HepG2 (cell line): Measurements from ENCODE around the gene RARA. TPM values are rescaled to one million over a fixed set of nuclear protein-coding genes. Genes with fewer than 3 reads are reported as not detected.

Source experiments
- DNMT1 ChIP-seq: sonication (generic); formaldehyde crosslinking; IDR thresholded peaks from 2 replicates; pipeline ENCODE4 v1.5.1; 2020; ENCODE audit warnings: mild to moderate bottlenecking, missing genetic modification reagents
- ELF4 ChIP-seq: sonication (generic); formaldehyde crosslinking; IDR thresholded peaks from 2 replicates; pipeline ENCODE4 v1.5.0; 2020; ENCODE audit warnings: missing genetic modification reagents, mild to moderate bottlenecking, moderate library complexity, borderline replicate concordance
- HCFC1 ChIP-seq: fragments of 150-350 bp; IDR thresholded peaks from 2 replicates; pipeline ENCODE4 v1.6.1; 2014; ENCODE audit warnings: low read depth, low read length
- HES4 ChIP-seq: sonication (generic); formaldehyde crosslinking; IDR thresholded peaks from 2 replicates; pipeline ENCODE4 v1.9.0; 2021; ENCODE audit warnings: mild to moderate bottlenecking, missing genetic modification reagents, borderline replicate concordance
- ISL2 ChIP-seq: sonication (generic); formaldehyde crosslinking; IDR thresholded peaks from 2 replicates; pipeline ENCODE4 v1.5.0; 2020; ENCODE audit warnings: missing genetic modification reagents
- KMT2B ChIP-seq: IDR thresholded peaks from 2 replicates; pipeline ENCODE4 v1.6.1; 2016; ENCODE audit warnings: missing genetic modification reagents, missing compliant biosample characterization
- MBNL3 ChIP-seq: fragments of 250-450 bp; sonication (Bioruptor Pico); conservative IDR thresholded peaks from 2 replicates; pipeline ENCODE4 v1.8.0; 2022; ENCODE audit warnings: mild to moderate bottlenecking, inconsistent platforms
- NBN ChIP-seq: fragments of 450-650 bp; conservative IDR thresholded peaks from 2 replicates; pipeline ENCODE4 v1.6.1; 2017
- PLRG1 ChIP-seq: fragments of 450-650 bp; conservative IDR thresholded peaks from 2 replicates; pipeline ENCODE4 v1.6.1; 2016
- SNAI1 ChIP-seq: sonication (generic); formaldehyde crosslinking; IDR thresholded peaks from 2 replicates; pipeline ENCODE4 v1.5.0; 2020; ENCODE audit warnings: mild to moderate bottlenecking, missing genetic modification reagents, borderline replicate concordance
- SPEN ChIP-seq: sonication (generic); formaldehyde crosslinking; IDR thresholded peaks from 2 replicates; pipeline ENCODE4 v1.5.1; 2020; ENCODE audit warnings: low read depth, mild to moderate bottlenecking, missing genetic modification reagents
- SRSF4 ChIP-seq: fragments of 200-400 bp; formaldehyde crosslinking; IDR thresholded peaks from one replicate; pipeline ENCODE4 v1.6.1; 2018; ENCODE audit warnings: mild to moderate bottlenecking, low read depth, low read length, moderate library complexity; ENCODE audit not compliant: poor library complexity, severe bottlenecking
- ZNF660 ChIP-seq: sonication (generic); formaldehyde crosslinking; IDR thresholded peaks from 2 replicates; pipeline ENCODE4 v1.5.1; 2020; ENCODE audit warnings: mild to moderate bottlenecking, low read depth, missing genetic modification reagents, borderline replicate concordance
- ZNF672 ChIP-seq: sonication (generic); formaldehyde crosslinking; IDR thresholded peaks from 2 replicates; pipeline ENCODE4 v1.8.1; 2022; ENCODE audit warnings: missing genetic modification reagents
- polyA plus RNA-seq, 8 experiments: library from polyadenylated mRNA; depleted of rRNA in 3 of 8; stranded (reverse) in 7 of 8; unstranded in 1 of 8; fragments of >200 nt; fragmentation: Illumina TruSeq in 4 of 8; extraction: Trizol in 4 of 8; gene quantifications; 2 replicates each; pipeline versions ENCODE4 v1.2.1 to v1.2.3, GENCODE V29; 2011 to 2016; ENCODE audit warnings: low read depth in 4 of 8, missing spikeins in 1 of 8, mixed read lengths in 1 of 8; ENCODE audit not compliant: insufficient read depth in 1 of 8
- total RNA-seq, 5 experiments: library from RNA; depleted of rRNA; stranded (reverse); fragments of >200 nt; fragmentation: Illumina TruSeq; extraction: Trizol; gene quantifications; 2 replicates each; pipeline ENCODE4 v1.2.3, GENCODE V29; 2016; ENCODE audit warnings: low read depth in 1 of 5
- TF ChIP-seq, protein P1 (sequence below): sonication (generic); formaldehyde crosslinking; IDR thresholded peaks from 2 replicates; pipeline ENCODE4 v1.5.0; 2020; ENCODE audit warnings: missing genetic modification reagents
- TF ChIP-seq, protein P2 (sequence below): sonication (generic); formaldehyde crosslinking; IDR thresholded peaks from 2 replicates; pipeline ENCODE4 v1.5.0; 2020; ENCODE audit warnings: mild to moderate bottlenecking, missing genetic modification reagents, borderline replicate concordance
- TF ChIP-seq, protein P3 (sequence below): sonication (generic); formaldehyde crosslinking; IDR thresholded peaks from 2 replicates; pipeline ENCODE4 v1.4.0; 2020; ENCODE audit warnings: missing genetic modification reagents, mild to moderate bottlenecking, borderline replicate concordance
- TF ChIP-seq, protein P4 (sequence below): fragments of 450-650 bp; IDR thresholded peaks from 2 replicates; pipeline ENCODE4 v1.6.1; 2016

The RARA gene
- total and polyA plus RNA-seq, 2 of the 13 experiments (the other 11 are each of a cell fraction or from before 2014, with no cell fraction given) = 6.4 to 8.6 TPM

DNA sequence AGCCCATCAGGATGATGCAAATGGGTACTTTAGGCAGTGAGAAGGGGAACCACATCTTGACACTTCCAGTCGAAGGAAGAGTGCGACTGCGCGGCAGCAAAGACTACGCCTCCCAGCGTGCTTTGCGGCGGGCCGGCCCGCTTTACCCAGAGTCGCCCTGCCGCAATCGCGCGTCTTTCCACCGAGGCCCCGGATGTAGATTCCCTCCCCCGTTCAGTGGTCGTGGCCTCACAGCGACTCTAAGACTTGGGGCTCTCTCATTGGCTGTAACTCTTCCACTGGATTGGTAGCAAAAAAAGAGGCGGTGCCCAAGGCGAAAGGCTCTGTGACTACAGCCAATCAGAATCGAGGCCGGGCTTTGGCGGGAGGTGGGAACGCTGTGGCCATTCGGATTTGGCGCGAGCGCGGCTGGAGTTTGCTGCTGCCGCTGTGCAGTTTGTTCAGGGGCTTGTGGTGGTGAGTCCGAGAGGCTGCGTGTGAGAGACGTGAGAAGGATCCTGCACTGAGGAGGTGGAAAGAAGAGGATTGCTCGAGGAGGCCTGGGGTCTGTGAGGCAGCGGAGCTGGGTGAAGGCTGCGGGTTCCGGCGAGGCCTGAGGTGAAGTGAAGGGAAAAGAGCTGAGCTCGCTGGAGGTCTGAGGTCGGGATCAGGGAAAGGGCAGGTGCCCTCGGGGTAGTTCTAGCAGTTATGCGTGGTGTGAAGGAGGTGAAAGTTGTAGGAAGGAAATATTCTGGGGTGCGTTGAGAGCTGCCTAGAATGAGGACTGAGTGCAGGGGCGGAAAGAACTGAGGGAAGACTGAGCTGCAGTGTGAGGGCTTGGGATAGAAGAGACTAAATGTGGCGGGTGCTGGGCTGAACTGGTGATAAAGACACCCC, 21.2 kb upstream of the RARA start, which contains the start of gene CDC6 (continued):
- TF ChIP-seq ZNF672 (CRISPR knock-in tag) = no peak
- peak; percentile 55; the same call in 1 of the 2 replicates for TF ChIP-seq ISL2 (CRISPR knock-in tag)
- TF ChIP-seq SPEN (CRISPR knock-in tag) = peak; percentile 94
- no peak for TF ChIP-seq ZNF660
- no peak; the same call in 1 of the 2 replicates for TF ChIP-seq HES4
- TF ChIP-seq, protein P1, sequence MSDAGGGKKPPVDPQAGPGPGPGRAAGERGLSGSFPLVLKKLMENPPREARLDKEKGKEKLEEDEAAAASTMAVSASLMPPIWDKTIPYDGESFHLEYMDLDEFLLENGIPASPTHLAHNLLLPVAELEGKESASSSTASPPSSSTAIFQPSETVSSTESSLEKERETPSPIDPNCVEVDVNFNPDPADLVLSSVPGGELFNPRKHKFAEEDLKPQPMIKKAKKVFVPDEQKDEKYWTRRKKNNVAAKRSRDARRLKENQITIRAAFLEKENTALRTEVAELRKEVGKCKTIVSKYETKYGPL (CRISPR knock-in tag) = 0 out of 2 replicates have a peak, but pooled peaks have one; percentile 21
- no peak for TF ChIP-seq PLRG1
- no peak for TF ChIP-seq SNAI1 (CRISPR knock-in tag)
- TF ChIP-seq KMT2B (CRISPR knock-in tag) = peak; percentile 88
- TF ChIP-seq, protein P2, sequence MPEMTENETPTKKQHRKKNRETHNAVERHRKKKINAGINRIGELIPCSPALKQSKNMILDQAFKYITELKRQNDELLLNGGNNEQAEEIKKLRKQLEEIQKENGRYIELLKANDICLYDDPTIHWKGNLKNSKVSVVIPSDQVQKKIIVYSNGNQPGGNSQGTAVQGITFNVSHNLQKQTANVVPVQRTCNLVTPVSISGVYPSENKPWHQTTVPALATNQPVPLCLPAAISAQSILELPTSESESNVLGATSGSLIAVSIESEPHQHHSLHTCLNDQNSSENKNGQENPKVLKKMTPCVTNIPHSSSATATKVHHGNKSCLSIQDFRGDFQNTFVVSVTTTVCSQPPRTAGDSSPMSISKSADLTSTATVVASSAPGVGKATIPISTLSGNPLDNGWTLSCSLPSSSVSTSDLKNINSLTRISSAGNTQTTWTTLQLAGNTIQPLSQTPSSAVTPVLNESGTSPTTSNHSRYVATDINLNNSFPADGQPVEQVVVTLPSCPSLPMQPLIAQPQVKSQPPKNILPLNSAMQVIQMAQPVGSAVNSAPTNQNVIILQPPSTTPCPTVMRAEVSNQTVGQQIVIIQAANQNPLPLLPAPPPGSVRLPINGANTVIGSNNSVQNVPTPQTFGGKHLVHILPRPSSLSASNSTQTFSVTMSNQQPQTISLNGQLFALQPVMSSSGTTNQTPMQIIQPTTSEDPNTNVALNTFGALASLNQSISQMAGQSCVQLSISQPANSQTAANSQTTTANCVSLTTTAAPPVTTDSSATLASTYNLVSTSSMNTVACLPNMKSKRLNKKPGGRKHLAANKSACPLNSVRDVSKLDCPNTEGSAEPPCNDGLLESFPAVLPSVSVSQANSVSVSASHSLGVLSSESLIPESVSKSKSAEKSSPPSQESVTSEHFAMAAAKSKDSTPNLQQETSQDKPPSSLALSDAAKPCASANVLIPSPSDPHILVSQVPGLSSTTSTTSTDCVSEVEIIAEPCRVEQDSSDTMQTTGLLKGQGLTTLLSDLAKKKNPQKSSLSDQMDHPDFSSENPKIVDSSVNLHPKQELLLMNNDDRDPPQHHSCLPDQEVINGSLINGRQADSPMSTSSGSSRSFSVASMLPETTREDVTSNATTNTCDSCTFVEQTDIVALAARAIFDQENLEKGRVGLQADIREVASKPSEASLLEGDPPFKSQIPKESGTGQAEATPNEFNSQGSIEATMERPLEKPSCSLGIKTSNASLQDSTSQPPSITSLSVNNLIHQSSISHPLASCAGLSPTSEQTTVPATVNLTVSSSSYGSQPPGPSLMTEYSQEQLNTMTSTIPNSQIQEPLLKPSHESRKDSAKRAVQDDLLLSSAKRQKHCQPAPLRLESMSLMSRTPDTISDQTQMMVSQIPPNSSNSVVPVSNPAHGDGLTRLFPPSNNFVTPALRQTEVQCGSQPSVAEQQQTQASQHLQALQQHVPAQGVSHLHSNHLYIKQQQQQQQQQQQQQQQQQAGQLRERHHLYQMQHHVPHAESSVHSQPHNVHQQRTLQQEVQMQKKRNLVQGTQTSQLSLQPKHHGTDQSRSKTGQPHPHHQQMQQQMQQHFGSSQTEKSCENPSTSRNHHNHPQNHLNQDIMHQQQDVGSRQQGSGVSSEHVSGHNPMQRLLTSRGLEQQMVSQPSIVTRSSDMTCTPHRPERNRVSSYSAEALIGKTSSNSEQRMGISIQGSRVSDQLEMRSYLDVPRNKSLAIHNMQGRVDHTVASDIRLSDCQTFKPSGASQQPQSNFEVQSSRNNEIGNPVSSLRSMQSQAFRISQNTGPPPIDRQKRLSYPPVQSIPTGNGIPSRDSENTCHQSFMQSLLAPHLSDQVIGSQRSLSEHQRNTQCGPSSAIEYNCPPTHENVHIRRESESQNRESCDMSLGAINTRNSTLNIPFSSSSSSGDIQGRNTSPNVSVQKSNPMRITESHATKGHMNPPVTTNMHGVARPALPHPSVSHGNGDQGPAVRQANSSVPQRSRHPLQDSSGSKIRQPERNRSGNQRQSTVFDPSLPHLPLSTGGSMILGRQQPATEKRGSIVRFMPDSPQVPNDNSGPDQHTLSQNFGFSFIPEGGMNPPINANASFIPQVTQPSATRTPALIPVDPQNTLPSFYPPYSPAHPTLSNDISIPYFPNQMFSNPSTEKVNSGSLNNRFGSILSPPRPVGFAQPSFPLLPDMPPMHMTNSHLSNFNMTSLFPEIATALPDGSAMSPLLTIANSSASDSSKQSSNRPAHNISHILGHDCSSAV (CRISPR knock-in tag) = peak; percentile 84; the same call in 1 of the 2 replicates
- TF ChIP-seq SRSF4 = no peak
- TF ChIP-seq NBN = no peak
- TF ChIP-seq ELF4 (CRISPR knock-in tag) = no peak
- TF ChIP-seq, protein P3, sequence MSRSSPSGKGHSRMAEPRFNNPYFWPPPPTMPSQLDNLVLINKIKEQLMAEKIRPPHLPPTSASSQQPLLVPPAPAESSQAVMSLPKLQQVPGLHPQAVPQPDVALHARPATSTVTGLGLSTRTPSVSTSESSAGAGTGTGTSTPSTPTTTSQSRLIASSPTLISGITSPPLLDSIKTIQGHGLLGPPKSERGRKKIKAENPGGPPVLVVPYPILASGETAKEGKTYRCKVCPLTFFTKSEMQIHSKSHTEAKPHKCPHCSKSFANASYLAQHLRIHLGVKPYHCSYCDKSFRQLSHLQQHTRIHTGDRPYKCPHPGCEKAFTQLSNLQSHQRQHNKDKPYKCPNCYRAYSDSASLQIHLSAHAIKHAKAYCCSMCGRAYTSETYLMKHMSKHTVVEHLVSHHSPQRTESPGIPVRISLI (CRISPR knock-in tag) = no peak; the same call in 1 of the 2 replicates
- peak; percentile 90 for TF ChIP-seq HCFC1
- TF ChIP-seq MBNL3 (CRISPR knock-in tag) = no peak
- TF ChIP-seq, protein P4, sequence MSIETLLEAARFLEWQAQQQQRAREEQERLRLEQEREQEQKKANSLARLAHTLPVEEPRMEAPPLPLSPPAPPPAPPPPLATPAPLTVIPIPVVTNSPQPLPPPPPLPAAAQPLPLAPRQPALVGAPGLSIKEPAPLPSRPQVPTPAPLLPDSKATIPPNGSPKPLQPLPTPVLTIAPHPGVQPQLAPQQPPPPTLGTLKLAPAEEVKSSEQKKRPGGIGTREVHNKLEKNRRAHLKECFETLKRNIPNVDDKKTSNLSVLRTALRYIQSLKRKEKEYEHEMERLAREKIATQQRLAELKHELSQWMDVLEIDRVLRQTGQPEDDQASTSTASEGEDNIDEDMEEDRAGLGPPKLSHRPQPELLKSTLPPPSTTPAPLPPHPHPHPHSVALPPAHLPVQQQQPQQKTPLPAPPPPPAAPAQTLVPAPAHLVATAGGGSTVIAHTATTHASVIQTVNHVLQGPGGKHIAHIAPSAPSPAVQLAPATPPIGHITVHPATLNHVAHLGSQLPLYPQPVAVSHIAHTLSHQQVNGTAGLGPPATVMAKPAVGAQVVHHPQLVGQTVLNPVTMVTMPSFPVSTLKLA = peak; percentile 75
- TF ChIP-seq DNMT1 (CRISPR knock-in tag) = no peak
